NCI-H1694 (cell line): ENCODE data around the gene ALK.
"Not testable (repeated sequence)": the region's sequence is repeated elsewhere in the genome, so short reads cannot be mapped to it uniquely, and the experiment has no call there.

ENCODE experiments used
- DNase-seq: peaks from one replicate; lab custom pipeline; 2025; lab: John Stamatoyannopoulos, UW

The ALK gene

GRCh38 chr2:29753671-29754444, 167.5 kb downstream of the ALK start:
- no peak for DNase-seq

- no peak for DNase-seq
Observed at GRCh38 chr2:29751390-29751789, 170.0 kb downstream of the ALK start.

DNA sequence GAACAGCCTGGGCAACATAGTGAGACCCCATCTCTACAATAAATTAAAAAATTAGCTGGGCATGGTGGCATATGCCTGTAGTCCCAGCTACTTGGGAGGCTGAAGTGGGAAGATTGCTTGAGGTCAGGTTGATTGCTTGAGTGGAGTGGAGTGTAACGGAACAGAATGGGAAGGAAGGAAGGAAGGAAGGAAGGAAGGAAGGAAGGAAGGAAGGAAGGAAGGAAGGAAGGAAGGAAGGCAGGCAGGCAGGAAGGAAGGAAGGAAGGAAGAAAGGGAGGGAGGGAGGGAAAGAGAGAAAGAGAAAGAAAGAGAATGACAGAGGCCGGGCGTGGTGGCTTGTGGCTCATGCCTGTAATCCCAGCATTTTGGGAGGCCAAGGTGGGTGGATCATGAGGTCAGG, 170.9 kb downstream of the ALK start:
- not testable (repeated sequence) for DNase-seq

DNA sequence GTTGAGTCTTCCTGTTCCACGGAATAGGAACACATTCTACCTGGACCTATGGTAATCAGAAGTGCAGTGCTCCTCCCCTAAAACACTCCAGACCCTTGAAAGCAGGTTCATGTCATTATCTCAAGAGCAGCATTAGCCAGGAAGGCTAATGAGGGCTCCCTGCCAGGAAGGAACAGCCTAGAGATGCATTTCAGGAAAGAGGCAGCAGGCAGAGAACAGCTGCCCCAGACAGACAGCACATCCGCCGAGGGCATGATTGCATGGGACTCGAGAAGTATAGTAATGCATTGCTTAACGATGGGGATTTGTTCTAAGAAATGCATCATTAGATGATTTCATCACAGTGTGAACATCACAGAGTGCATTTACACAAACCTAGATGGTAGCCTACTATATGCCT, 171.5 kb downstream of the ALK start:
- DNase-seq = no peak

GRCh38 chr2:29749041-29749440, 172.3 kb downstream of the ALK start:
- no peak for DNase-seq

DNA sequence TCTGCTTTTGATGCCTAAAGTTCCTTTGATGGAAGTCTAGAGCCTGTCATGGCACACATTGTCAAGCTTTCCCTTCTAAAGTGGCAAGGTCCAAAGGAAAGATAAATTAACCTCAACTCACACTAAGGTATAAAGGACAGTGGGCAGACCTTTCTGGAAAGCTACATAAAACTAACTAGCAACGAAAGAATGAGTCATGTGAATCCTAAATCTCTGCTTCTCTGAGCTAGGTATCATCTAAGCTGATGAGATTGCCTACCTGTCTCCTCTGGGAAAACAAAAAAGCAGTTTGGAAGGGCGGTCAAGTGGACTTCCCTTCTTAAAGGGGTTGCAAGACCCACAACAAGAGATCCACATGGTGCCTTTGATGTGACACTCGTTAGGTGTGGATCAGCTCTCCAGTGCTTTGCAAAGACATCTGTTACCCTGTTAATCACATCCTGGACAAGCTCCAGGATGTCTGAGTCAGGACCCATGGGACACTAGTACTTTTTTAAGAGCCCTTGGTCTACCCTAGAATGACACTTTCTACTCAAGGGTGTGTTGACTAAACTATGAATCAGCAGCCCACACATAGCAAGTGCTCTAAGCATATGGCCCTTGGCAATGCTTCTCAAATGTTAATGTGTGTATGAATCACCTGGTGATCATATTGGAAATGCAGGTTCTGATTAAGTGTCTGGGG, 173.5 kb downstream of the ALK start:
- peak; percentile 74 for DNase-seq

DNA sequence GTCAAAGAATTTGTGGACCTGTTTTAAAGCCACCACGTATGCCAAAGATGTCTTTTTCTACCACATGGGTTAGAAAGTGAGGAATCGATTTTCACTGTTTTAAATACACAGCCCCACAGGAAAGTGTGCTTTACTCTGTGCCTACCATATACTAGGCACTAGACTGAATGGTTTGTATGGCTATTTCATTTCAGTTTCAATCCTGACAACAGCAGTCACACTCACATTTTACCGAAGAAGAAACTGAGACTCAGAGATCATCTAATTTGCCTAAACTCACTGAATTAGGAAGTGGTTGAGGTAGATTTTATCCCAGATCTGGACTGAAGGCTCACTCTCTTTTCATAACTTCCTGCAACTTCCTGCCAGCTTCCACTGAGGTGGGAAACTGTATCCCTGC, 176.4 kb downstream of the ALK start:
- DNase-seq = no peak

DNA sequence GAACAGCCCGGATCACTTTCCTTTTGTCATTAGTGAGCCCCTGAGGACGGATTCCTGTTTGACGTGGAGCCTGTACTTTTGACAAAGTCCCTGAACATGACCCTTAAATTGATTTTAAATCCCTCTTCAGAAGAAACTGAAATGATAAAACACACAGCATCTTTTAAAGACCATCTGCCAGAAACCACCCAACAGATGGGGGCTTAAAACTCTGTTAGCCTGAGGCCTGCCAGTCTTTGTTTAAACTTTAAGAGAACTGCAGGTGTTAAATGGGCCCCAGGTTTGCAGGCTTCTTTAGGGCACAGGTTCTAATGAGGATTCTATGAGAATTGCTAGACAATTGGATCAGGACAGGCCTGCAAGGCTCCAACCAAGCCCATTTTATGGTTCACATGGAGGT, 177.9 kb downstream of the ALK start:
- no peak for DNase-seq

GRCh38 chr2:29742656-29743055, 178.7 kb downstream of the ALK start:
- no peak for DNase-seq

DNA sequence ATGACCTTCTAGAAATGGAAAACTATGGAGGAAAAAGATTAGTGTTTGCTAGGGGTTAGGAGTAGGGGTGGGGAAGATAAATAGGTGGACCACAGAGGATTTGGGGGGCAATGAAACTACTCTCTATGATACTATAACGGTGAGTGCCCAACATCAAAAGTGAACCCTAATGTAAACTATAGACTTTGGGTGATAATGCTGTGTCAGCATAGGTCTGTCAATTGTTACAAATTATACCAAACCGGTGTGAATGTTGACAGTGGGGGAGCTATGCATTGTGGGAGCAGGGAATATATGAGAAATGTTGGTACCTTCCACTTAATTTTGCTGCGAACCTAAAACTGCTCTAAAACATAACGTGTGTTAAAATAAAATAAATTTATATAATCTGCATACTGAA, 180.3 kb downstream of the ALK start:
- DNase-seq = no peak

DNA sequence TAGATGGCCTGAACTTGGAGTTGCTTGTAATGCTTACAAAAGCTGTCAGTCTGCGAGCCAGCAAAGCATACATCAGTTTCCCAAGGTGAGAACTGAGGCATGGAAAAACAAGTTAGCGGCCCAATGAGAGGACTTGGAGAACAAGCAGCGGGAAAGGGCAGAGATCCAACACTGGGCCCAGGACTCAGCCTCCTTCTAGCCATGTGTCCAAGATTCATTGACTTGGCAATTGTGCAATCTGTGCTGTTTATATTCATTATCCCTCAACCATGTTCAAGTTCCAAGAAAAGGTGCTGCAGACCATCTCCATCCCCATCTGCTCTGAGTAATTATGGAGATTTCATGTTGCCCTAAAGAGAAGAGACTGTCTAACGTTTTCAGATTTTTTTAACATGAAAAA, 187.4 kb downstream of the ALK start:
- DNase-seq = peak; percentile 12

GRCh38 chr2:29733213-29733612, 188.2 kb downstream of the ALK start:
- DNase-seq = peak; percentile 21

DNA sequence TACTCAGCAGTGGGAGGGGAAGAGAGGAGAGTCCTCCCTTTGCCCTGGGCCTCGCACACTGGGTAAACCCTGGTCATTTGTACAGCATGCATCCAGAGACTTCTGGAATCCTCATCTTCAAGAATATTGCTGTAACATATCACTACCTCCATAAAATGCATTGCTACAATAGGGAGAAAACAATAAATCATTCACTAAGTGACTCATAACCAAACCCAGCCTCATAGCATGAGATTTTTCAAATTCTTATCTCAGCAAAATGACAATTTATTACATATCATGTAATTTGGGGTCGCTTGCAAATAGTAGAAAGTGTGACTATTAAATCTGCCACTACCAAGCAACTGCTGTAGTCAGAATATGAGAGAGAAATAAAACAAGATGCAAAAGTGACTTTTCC, 189.4 kb downstream of the ALK start:
- no peak for DNase-seq

DNA sequence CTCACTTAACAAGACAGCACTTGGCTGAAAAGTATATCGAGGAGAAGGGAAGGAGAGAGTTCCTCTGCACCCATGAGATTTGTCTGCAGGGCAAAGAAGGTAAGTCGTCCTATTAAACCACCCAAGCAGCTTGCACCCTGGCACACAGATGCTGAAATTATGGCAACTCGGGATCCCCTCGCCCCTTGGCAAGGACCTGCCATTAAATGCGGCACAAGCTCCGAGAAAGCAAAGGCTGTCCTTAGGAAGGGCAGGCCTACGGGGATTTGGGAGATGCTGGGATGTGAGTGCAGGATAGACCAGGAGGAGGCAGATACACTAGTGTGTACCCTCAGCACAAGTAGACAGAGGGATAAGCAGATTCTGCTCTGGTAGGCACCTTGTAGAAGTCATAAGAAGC, 191.5 kb downstream of the ALK start:
- no peak for DNase-seq

DNA sequence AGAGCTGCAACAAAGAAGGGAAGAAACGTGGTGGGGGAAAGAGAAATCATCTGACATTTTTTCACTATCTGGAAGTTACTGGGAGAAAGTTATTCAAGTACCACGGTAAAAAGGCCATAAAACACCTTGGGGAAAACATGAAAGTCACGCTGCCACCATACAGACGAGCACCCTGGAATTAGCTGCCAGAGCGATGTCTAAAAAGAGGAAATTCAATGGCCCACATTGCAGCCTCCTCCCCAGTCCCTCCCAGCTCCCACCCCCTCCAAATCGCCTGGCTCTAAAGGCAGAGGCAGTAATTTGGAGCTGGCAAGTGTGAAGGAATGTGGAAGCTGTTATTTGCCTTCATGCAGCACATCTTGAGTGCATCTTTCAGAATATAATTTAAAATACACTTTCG, 192.0 kb downstream of the ALK start:
- no peak for DNase-seq

DNA sequence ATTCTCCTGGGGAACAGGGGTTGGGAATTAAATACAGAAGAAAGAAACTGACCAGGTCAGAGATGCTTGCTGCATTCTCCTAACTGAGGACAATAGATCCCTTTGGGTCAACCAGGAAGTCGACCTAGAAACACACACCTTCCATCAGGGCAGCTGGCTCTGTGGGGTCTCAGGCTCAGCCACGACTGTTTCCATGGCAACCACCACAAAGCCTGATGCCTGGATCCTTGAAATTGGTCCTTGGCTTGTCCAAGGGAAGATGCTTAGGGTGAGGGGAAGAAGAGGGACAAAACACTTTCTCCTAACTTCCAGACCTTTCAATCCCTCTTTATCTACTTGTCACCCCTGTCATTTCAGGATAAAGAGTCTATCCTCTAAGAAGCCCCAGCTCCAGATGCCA, 194.4 kb downstream of the ALK start:
- no peak for DNase-seq

GRCh38 chr2:29725610-29726009, 195.8 kb downstream of the ALK start:
- no peak for DNase-seq

- no peak for DNase-seq
Observed at GRCh38 chr2:29724282-29724681, 197.1 kb downstream of the ALK start.

DNA sequence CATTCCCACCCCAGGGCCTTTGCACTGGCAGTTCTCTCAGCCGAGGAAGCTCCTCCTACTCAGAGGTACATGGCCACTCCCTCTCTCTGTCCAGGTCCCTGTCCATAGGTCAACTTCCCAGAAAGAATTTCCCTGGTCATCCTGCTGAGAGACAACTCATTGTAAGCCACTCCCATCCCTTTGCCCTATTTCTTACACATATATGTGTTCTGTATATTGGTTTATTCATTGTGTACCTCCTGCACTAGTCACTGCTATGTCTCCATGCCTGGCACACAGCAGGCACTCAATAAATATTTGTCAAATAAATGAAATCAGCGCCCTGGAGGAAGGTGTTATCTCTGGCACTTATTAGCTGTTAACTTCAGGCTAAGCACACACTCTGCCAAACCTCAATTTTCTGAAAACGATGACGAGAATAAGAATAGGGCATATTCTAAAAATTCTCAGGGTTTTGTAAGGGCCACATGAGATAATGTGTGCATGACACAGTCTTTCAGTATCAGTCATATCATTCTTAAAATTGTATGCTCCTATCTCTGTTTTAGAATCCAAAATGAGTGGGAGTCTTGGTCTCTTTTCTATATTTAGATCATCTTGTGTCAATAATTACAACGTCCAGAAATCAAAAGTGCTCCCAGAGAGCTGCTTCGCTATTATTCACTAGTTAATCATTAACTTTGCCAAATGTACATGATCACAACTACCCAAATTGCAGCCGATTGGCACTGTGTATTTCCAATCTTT, 198.0 kb downstream of the ALK start:
- DNase-seq = no peak

DNA sequence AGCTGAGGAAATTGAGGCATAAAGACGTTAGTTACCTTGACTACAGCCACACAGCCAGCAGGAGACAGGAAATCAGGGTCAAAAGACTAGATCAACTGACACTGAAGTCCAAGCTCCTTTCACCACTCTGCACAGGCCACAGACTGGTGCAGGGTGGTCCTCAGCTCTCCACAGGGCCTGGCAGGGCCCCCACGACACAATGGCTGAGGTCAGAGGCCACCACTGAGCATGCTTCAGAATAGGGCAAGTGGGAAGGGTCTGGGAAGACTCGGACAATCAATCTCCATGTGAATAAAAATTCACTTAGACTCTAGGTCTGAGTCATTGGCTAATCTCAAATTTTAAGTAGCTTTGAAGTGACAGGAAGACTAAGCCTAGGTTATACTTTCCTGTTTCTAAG, 201.7 kb downstream of the ALK start:
- DNase-seq = no peak

GRCh38 chr2:29718076-29718686, 203.2 kb downstream of the ALK start:
- DNase-seq = no peak

DNA sequence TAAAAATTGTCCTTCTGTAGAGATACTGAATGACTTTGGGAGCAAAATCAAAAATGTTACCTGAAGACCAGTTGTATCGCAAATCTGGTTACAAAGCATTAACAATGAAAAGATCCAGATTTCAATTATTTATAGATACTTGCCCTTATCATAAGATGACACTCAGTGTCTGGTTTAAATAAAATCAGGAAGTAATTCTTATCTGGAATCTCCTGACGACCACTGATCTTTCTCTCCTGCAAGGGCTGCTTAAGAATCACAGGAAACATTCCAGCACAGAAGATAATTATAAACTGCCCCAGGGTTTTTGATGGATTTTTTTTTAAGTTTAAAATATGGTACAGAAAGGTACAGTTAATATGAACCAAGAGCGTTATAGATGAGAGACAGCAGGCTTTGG, 205.7 kb downstream of the ALK start:
- no peak for DNase-seq

DNA sequence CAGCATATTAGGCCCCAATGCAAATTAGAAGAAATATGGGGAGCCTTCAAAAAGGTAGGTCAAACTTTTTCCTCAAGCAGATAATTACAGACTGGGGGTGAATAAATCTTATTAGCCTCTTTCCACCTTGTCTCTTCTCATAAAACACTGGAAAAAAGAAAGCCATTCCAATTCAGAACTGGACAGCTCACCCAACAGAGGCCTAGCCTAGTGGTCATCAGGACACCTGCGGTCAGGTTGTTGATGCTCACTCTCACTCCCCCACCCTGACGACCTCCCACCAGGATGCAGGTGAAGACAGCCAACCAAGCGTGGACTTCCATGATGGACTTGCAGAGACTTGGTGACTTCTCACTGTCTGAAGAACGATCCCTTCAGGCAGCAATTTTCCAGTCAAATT, 207.1 kb downstream of the ALK start:
- DNase-seq = no peak
